ENCODE data around the gene LIPC. TPM values are rescaled to one million over a fixed set of nuclear protein-coding genes. Genes with fewer than 3 reads are reported as not detected.

The LIPC gene
- total RNA-seq: not detected

DNA sequence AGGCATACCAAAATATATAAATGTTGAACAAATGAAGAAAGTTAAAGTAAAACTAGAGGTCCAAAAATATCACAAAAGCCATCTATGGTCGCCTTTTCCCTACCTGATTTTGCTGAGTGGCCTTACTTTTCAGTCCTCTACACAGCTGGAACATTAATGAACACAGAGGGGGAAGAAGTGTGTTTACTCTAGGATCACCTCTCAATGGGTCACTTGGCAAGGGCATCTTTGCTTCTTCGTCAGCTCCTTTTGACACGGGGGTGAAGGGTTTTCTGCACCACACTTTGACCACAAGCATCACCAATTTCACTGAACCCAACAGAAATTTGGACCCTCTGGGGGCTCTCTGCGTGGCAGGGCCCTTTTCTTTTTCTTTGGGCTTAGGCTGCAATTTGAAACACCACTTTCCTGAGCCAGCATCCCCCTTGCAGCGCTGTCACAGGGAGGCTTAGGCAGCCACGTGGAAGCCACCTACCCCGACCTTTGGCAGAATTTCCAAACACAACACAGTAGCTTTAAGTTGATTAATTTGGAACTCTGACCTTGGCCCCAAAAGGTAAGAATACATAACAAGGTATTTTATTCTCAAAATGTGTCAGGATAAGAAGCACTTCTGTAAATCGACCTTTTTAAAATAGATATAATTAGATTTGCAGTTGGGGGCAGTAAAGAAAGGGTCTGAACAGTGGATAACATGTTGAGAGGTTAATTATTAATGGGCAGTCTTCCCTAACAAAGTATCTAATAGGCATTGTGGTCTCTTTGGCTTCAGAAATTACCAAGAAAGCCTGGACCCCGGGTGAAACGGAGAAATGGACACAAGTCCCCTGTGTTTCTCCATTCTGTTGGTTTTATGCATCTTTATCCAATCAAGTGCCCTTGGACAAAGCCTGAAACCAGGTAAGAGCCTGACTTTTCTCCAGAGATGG lies at the start of gene LIPC:
LIPC (plus strand) TSS at position 771 of the 929 bp plus-strand sequence; CDS start at position 813, 42 bp downstream.
- ChIA-PET POLR2A (no interaction called here), CTCF (no interaction called here)
- no peak for DNase-seq
- Mint-ChIP-seq H3K36me3 (no peaks in the 10 kb centered on the region), H3K9me3 (no peaks in the 10 kb centered on the region), H3K27ac (no peak within 1 kb of the TSS), H3K4me3 (no peak within 1 kb of the TSS), H3K4me1 (ENCODE audit: low read depth) (no peaks in the 10 kb centered on the region), H3K27me3 (no peaks in the 10 kb centered on the region)
- intact Hi-C loops (cut with micrococcal nuclease): no loop called here

GRCh38 chr15:58383876-58384275 lies 47.9 kb upstream of the LIPC start:
- peak overlapping the region; percentile 53 for H3K27ac Mint-ChIP-seq
- no peaks in the 10 kb centered on the region for H3K27me3 Mint-ChIP-seq
- CTCF ChIA-PET: interaction anchor here (0.7 to 1.1 kb wide), 2 partner anchors 43 to 74 kb away, joined by 3 read pairs; no protein-coding TSS in a partner anchor
- H3K4me3 Mint-ChIP-seq: no peak overlapping the region
- no peaks in the 10 kb centered on the region for H3K36me3 Mint-ChIP-seq
- POLR2A ChIA-PET: interaction anchor here (0.9 to 1.1 kb wide), 3 partner anchors 51 to 387 kb away, joined by 3 to 5 read pairs (median 5); partner anchors contain the start of gene MINDY2
- peaks cover 10% of the 10 kb centered on the region for H3K4me1 Mint-ChIP-seq (ENCODE audit: low read depth)
- H3K9me3 Mint-ChIP-seq: no peaks in the 10 kb centered on the region
- peak; percentile 70 for DNase-seq
- intact Hi-C loops (cut with micrococcal nuclease): loop anchor here (1.0 kb wide), 1 partner anchor 52 kb away; no protein-coding TSS in a partner anchor

- Mint-ChIP-seq H3K36me3 (no peaks in the 10 kb centered on the region), H3K27me3 (no peaks in the 10 kb centered on the region), H3K4me3 (no peak overlapping the region), H3K27ac (no peak overlapping the region), H3K9me3 (no peaks in the 10 kb centered on the region), H3K4me1 (ENCODE audit: low read depth) (peaks cover 10% of the 10 kb centered on the region)
- POLR2A ChIA-PET: interaction anchor here (1.1 kb wide), 1 partner anchor 52 kb away, joined by 5 read pairs; no protein-coding TSS in a partner anchor
- CTCF ChIA-PET: interaction anchor here (1.1 kb wide), 1 partner anchor 44 kb away, joined by 3 read pairs; no protein-coding TSS in a partner anchor
- intact Hi-C loops (cut with micrococcal nuclease): loop anchor here (1.0 kb wide), 1 partner anchor 52 kb away; no protein-coding TSS in a partner anchor
- no peak for DNase-seq
These were observed 47.1 kb upstream of the LIPC start for GRCh38 chr15:58384667-58385066.

DNA sequence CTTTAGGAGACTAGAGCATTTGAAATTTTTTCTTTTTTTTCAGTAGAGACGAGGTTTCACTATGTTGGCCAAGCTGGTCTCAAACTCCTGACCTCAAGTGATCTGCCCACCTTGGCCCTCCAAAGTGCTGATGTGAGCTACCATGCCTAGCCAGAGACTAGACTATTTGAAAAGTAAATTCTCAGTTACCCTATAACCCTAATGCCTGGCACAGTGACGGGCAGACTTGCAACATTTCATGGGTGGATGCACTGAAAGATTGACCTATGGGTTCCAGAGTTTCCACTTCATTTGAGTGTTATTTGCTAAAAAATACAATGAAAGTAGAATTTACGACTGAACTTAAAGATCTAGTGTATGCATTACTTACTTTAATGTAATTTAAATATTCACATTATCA lies 45.7 kb upstream of the LIPC start:
- ChIA-PET POLR2A (interaction anchor here (1.1 kb wide), 1 partner anchor 24 kb away, joined by 3 read pairs; no protein-coding TSS in a partner anchor), CTCF (no interaction called here)
- peaks cover 10% of the 10 kb centered on the region for H3K4me1 Mint-ChIP-seq (ENCODE audit: low read depth)
- no peak for DNase-seq
- H3K27ac Mint-ChIP-seq: no peak overlapping the region
- no peak overlapping the region for H3K4me3 Mint-ChIP-seq
- H3K36me3 Mint-ChIP-seq: no peaks in the 10 kb centered on the region
- intact Hi-C loops (cut with micrococcal nuclease): no loop called here
- H3K9me3 Mint-ChIP-seq: no peaks in the 10 kb centered on the region
- no peaks in the 10 kb centered on the region for H3K27me3 Mint-ChIP-seq

GRCh38 chr15:58386641-58387040 lies 45.1 kb upstream of the LIPC start:
- Mint-ChIP-seq H3K36me3 (no peaks in the 10 kb centered on the region), H3K4me1 (ENCODE audit: low read depth) (peaks cover 10% of the 10 kb centered on the region), H3K9me3 (no peaks in the 10 kb centered on the region), H3K4me3 (no peak overlapping the region), H3K27ac (no peak overlapping the region), H3K27me3 (no peaks in the 10 kb centered on the region)
- intact Hi-C loops (cut with micrococcal nuclease): no loop called here
- no peak for DNase-seq
- ChIA-PET CTCF (interaction anchor here (0.6 kb wide), 1 partner anchor 674 kb away, joined by 4 read pairs; no protein-coding TSS in a partner anchor), POLR2A (interaction anchor here (1.1 kb wide), 1 partner anchor 23 kb away, joined by 3 read pairs; no protein-coding TSS in a partner anchor)

DNA sequence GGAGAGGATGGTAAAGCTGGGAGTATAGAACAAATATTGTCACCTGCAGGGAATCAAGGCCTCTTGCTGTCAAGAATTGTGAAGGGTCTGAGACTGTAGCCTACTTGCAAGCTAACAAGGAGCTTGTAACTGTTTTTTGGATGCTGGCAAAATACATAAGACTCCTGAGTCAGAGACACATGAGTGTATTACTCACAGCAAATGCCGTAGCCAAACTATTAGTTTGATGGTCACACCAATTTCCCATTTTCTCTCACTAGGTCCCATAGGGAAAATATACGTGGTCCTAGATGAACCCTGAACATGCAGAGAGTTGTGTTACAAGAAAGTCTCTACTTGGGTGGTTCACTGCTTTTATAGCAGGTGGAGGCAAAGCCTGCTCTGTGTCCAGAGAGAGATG lies 44.7 kb upstream of the LIPC start:
- Mint-ChIP-seq H3K27ac (no peak overlapping the region), H3K4me1 (ENCODE audit: low read depth) (peaks cover 10% of the 10 kb centered on the region), H3K36me3 (no peaks in the 10 kb centered on the region), H3K4me3 (no peak overlapping the region), H3K27me3 (no peaks in the 10 kb centered on the region), H3K9me3 (no peaks in the 10 kb centered on the region)
- DNase-seq: no peak
- ChIA-PET POLR2A (no interaction called here), CTCF (no interaction called here)
- intact Hi-C loops (cut with micrococcal nuclease): no loop called here

DNA sequence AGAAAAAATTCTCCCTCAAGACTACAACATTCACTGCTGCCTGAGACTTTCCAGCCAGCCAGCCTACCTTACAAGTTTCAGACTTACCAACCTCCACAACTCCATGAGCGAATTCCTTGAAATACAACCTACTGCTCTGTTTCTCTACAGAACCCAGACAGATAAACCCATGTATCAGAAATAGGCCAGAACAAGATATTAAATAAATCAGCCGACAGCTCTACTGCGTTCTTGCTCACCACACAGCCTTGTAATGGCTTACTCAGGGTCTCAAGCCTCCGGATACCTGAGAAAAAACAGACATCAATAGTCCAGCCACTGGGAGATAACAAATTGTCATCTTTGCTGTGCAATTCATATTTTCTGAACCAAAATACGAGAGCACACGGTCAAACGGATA lies 43.6 kb upstream of the LIPC start:
- Mint-ChIP-seq H3K4me3 (no peak overlapping the region), H3K36me3 (no peaks in the 10 kb centered on the region), H3K27me3 (no peaks in the 10 kb centered on the region), H3K9me3 (no peaks in the 10 kb centered on the region), H3K27ac (no peak overlapping the region), H3K4me1 (ENCODE audit: low read depth) (peaks cover 10% of the 10 kb centered on the region)
- ChIA-PET CTCF (no interaction called here), POLR2A (no interaction called here)
- DNase-seq: no peak
- intact Hi-C loops (cut with micrococcal nuclease): no loop called here

GRCh38 chr15:58390118-58390517 lies 41.7 kb upstream of the LIPC start:
- ChIA-PET POLR2A (no interaction called here), CTCF (no interaction called here)
- H3K4me3 Mint-ChIP-seq: no peak overlapping the region
- no peak overlapping the region for H3K27ac Mint-ChIP-seq
- no peak for DNase-seq
- no peaks in the 10 kb centered on the region for H3K27me3 Mint-ChIP-seq
- H3K36me3 Mint-ChIP-seq: no peaks in the 10 kb centered on the region
- no peaks in the 10 kb centered on the region for H3K4me1 Mint-ChIP-seq (ENCODE audit: low read depth)
- intact Hi-C loops (cut with micrococcal nuclease): no loop called here
- H3K9me3 Mint-ChIP-seq: no peaks in the 10 kb centered on the region

GRCh38 chr15:58390655-58391054 lies 41.1 kb upstream of the LIPC start:
- intact Hi-C loops (cut with micrococcal nuclease): no loop called here
- Mint-ChIP-seq H3K27me3 (no peaks in the 10 kb centered on the region), H3K4me1 (ENCODE audit: low read depth) (no peaks in the 10 kb centered on the region), H3K27ac (no peak overlapping the region), H3K36me3 (no peaks in the 10 kb centered on the region), H3K4me3 (no peak overlapping the region), H3K9me3 (no peaks in the 10 kb centered on the region)
- no peak for DNase-seq
- ChIA-PET POLR2A (no interaction called here), CTCF (interaction anchor here (0.7 kb wide), 1 partner anchor 76 kb away, joined by 4 read pairs; no protein-coding TSS in a partner anchor)

DNA sequence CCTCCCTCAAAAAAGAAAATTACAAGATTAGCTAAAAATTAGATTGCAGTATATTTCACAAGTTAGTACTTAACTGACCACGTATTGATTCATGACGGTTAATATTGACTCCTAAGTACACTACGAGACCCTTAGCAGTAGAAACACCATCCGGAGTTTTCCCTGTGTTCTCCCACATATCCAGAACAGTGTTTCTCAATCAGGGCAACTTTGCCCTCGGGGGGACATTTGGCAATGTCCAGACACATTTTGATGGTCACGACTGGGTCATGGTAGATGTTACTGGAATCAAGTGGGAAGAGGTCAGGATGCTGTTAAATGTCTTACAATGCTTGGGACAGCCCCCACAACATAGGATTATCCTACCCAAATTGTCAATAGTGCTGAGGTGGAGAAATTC lies 40.7 kb upstream of the LIPC start:
- intact Hi-C loops (cut with micrococcal nuclease): no loop called here
- DNase-seq: no peak
- POLR2A ChIA-PET: no interaction called here
- H3K27me3 Mint-ChIP-seq: peaks cover 1% of the 10 kb centered on the region
- H3K27ac Mint-ChIP-seq: no peak overlapping the region
- CTCF ChIA-PET: interaction anchor here (0.7 kb wide), 1 partner anchor 77 kb away, joined by 4 read pairs; no protein-coding TSS in a partner anchor
- H3K9me3 Mint-ChIP-seq: no peaks in the 10 kb centered on the region
- H3K4me1 Mint-ChIP-seq (ENCODE audit: low read depth): no peaks in the 10 kb centered on the region
- H3K4me3 Mint-ChIP-seq: no peak overlapping the region
- no peaks in the 10 kb centered on the region for H3K36me3 Mint-ChIP-seq

DNA sequence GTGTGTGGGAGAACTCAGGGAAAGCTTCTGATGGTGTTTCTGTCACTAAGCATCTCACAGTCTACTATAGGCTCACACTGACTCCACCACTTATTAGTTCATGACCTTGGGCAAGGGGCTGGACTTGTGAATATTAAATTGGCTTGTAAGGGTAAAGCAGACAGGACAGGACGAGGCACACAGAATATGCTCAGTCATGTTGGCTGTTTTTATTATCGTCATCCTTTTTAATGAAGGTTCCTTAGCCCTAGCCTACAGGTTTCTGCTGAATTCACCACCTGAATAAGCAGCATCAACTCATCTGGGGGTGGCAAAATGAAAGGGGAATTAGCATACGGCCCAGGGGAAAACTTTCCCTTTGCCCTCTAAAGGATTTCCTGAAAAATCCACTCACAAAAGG lies 39.6 kb upstream of the LIPC start:
- Mint-ChIP-seq H3K4me1 (ENCODE audit: low read depth) (no peaks in the 10 kb centered on the region), H3K4me3 (no peak overlapping the region), H3K27me3 (peaks cover 1% of the 10 kb centered on the region), H3K36me3 (no peaks in the 10 kb centered on the region), H3K27ac (no peak overlapping the region), H3K9me3 (no peaks in the 10 kb centered on the region)
- ChIA-PET POLR2A (no interaction called here), CTCF (no interaction called here)
- intact Hi-C loops (cut with micrococcal nuclease): no loop called here
- no peak for DNase-seq

DNA sequence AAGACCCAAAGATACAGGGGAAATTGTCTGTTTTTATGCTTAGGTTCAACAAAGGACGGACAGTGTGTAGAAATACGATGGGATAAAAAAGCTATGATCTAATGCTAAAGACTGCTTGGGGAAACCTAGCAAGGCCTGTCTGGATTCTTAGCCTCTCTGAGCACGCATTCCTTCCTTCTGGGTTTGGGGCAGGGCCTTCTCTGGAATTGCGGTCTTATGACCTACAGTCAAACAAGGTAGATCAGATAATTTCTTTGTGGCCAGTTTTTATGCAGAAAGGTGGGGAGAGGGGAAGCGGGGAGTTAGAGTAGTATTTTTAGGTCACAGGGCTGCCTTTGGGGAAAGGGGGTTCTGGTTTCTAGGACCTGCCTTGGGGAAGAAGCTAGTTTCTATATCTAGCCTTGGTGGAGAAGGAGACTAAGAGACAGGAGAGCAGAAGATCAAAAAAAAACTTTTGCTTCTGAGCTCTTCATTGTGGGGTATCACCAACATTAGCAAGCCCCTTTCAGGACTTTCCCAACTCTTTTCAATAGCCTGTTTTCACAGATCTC lies 39.1 kb upstream of the LIPC start:
- H3K27me3 Mint-ChIP-seq: peaks cover 1% of the 10 kb centered on the region
- CTCF ChIA-PET: no interaction called here
- no peak for DNase-seq
- no peak overlapping the region for H3K4me3 Mint-ChIP-seq
- no peaks in the 10 kb centered on the region for H3K9me3 Mint-ChIP-seq
- POLR2A ChIA-PET: no interaction called here
- H3K4me1 Mint-ChIP-seq (ENCODE audit: low read depth): no peaks in the 10 kb centered on the region
- intact Hi-C loops (cut with micrococcal nuclease): no loop called here
- H3K27ac Mint-ChIP-seq: no peak overlapping the region
- no peaks in the 10 kb centered on the region for H3K36me3 Mint-ChIP-seq
